22Rv1 (cell line): ENCODE measurements around the gene PHLDB3.

Source experiments
- H3K27ac ChIP-seq: fragments of 450-650 bp; 2 replicates; pipeline ENCODE4 v1.5.1; 2017
- CTCF ChIP-seq: fragments of 450-650 bp; IDR thresholded peaks from 2 replicates; pipeline ENCODE4 v1.5.1; 2017; ENCODE audit warnings: mild to moderate bottlenecking
- ZFX ChIP-seq: fragments of 450-650 bp; IDR thresholded peaks from 2 replicates; pipeline ENCODE4 v1.6.1; 2017; ENCODE audit warnings: antibody characterized with exemption, borderline replicate concordance

The PHLDB3 gene

GRCh38 chr19:43483281-43483680 lies 21.3 kb downstream of the PHLDB3 start:
- TF ChIP-seq CTCF (no peak), ZFX (no peak)
- H3K27ac ChIP-seq: no peak overlapping the region

GRCh38 chr19:43482193-43482592 lies 22.4 kb downstream of the PHLDB3 start:
- no peak for TF ChIP-seq ZFX
- TF ChIP-seq CTCF: no peak
- H3K27ac ChIP-seq: no peak overlapping the region

- no peak overlapping the region for H3K27ac ChIP-seq
- TF ChIP-seq ZFX: no peak
- no peak for TF ChIP-seq CTCF
Measured at GRCh38 chr19:43481701-43482100, 22.8 kb downstream of the PHLDB3 start.

- TF ChIP-seq CTCF (no peak), ZFX (no peak)
- no peak overlapping the region for H3K27ac ChIP-seq
Measured at GRCh38 chr19:43480574-43480973, 24.0 kb downstream of the PHLDB3 start.

- TF ChIP-seq ZFX (no peak), CTCF (no peak)
- no peak overlapping the region for H3K27ac ChIP-seq
Measured at GRCh38 chr19:43479961-43480561, 24.5 kb downstream of the PHLDB3 start.

GRCh38 chr19:43479226-43479625 lies 25.3 kb downstream of the PHLDB3 start:
- no peak overlapping the region for H3K27ac ChIP-seq
- TF ChIP-seq ZFX: no peak
- no peak for TF ChIP-seq CTCF

- no peak for TF ChIP-seq CTCF
- no peak for TF ChIP-seq ZFX
- no peak overlapping the region for H3K27ac ChIP-seq
Measured at GRCh38 chr19:43478323-43478722, 26.2 kb downstream of the PHLDB3 start.
